Esophagus squamous epithelium (tissue), 4 donors: ENCODE measurements around the gene GADD45G.

Experiments used
- CTCF ChIP-seq, 6 experiments: fragments of 450-650 bp in 4 of 6; fragments of 200-600 bp in 2 of 6; sonication (generic) in 2 of 6; IDR thresholded peaks; one replicate each; pipeline ENCODE4 v1.5.1; 2016 to 2019; ENCODE audit warnings: antibody characterized with exemption in 6 of 6, mild to moderate bottlenecking in 4 of 6, moderate library complexity in 4 of 6
- POLR2A ChIP-seq, 4 donors: fragments of 450-650 bp; IDR thresholded peaks; one replicate each; pipeline ENCODE4 v1.6.1; 2017; ENCODE audit warnings: antibody characterized with exemption in 4 of 4, mild to moderate bottlenecking in 4 of 4, moderate library complexity in 3 of 4

DNA sequence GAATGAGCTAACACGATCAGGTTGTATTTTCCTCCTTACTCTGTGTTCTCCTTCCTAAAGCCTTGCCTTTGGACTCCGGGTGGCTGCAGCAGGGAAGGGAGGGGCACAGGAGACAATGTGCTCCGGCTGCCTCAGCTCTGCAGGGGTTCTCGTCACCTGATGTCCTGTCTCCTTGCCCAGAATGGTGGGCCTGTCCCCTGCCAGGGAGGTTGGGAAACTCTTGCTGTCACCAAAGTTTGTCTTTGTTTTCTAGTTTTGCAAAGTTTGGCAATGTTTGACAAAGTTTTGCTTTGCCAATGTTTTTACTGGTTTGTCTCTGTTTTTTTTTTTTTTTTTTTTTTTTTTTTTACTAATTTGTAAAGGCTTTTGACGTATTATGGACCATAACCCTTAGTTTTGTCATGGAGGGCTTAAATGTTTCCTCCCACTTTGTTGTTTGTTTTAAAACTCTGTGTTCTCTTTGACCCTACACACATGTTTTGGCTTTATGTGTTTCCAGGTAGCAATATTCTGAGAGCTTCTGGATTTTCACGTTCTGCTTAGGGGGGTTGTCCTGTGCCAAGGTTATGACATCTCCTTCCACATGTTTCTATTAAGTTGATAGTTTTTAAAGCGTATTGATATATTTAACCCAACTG, 49.3 kb downstream of the GADD45G start:
- TF ChIP-seq CTCF (IDR thresholded peaks at IDR 0.05) (no peak), POLR2A (IDR thresholded peaks at IDR 0.05) (no peak)
